Fibroblast of gingiva (primary cell): ENCODE measurements around the gene HLX.
A peak's percentile ranks its signal among the peaks of the same experiment; 100 is the strongest.

Source experiments
- DNase-seq: peaks from one replicate; pipeline ENCODE4 v3.0.0-alpha.2; 2011; ENCODE audit warnings: low read depth

HLX gene

GRCh38 chr1:220925707-220926106, 46.5 kb downstream of the HLX start:
- DNase-seq, result no peak

DNA sequence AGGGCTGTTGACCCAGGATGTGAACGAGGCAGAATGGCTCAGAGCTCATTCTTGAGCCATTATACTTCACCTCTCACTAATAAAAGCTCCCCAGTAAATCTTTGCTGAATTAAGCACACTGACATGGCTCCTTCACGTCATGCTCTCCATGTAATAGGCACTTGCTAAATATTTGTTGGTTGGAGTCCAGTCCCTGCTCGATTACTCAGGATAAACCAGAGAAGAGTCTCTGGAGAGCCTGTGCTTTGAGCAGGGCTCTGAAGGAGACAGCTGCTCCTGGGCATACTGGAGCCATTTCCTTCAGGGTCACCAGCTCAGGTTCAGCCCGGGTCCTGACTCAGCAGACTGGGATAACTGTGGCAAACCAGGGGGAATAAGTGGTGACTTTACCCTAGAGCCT, 46.9 kb downstream of the HLX start:
- peak; percentile 71 for DNase-seq

DNA sequence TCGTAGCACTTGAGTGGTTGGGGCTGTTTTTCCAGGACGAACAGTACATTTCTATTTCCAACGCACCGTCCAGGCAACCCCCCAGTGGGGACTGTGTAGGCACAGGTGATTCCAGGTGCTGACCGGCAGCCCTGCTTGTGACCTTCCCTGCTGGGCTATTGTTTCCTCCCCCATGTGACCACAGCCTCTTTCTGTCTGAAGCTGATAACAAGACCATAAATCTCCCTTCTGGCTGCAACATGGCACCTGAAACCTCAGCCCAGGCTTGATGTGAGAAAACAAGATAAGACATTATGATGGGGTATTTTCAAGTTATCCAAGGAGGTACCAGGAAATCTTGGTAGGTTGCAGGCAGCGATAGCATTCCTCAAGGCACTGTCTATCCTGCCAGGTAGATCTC, 48.2 kb downstream of the HLX start:
- DNase-seq, result no peak

DNA sequence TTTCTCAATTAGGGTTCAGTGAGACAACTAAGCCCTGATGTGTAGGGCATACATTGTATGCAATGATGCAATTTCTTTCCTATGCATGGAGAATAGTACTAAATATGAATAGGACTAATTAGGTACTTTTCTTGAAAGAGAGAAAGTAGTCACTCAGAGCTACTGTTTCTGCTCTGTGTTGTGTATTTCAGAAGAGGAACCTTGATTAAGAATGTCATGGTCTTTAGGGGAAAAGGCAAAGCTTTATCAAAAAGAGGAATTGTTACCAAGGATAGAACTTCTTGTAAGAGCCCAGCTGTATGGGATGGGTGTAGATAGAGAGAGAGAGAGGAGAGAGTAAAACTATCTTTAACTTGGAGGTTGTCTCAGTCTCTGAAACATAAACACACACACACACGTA, 49.1 kb downstream of the HLX start:
- DNase-seq, result no peak

DNA sequence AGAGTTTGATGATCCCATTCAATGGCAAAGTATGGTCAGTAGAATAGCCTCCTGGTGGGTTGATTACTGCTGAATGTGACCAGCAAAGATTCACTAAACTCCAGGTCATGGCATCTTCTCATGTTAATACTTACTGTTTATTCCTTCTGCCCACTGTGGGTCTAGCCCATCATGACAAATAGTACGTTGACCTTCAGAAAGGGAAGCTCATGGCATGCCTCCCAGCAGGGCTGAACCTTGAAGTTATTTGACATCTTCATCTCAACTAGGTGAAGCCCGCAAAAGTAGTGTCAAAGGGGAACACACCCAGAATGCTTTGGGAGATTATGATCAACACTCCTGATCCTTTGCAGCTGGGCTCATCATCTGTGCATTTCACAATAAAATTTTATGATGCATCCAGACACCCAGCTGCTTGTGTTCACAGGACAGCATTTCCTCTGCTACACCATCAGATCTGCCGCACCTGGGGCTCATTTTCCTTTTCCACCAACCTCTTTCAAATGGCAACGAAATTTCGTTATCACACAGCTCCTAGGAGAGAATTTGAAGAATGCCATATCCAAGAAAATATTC, 49.6 kb downstream of the HLX start:
- no peak for DNase-seq

GRCh38 chr1:220929304-220929703, 50.1 kb downstream of the HLX start:
- no peak for DNase-seq
